Measurements from ENCODE around the gene CENPM.
A peak's percentile ranks its signal among the peaks of the same experiment; 100 is the strongest.

Gene CENPM

DNA sequence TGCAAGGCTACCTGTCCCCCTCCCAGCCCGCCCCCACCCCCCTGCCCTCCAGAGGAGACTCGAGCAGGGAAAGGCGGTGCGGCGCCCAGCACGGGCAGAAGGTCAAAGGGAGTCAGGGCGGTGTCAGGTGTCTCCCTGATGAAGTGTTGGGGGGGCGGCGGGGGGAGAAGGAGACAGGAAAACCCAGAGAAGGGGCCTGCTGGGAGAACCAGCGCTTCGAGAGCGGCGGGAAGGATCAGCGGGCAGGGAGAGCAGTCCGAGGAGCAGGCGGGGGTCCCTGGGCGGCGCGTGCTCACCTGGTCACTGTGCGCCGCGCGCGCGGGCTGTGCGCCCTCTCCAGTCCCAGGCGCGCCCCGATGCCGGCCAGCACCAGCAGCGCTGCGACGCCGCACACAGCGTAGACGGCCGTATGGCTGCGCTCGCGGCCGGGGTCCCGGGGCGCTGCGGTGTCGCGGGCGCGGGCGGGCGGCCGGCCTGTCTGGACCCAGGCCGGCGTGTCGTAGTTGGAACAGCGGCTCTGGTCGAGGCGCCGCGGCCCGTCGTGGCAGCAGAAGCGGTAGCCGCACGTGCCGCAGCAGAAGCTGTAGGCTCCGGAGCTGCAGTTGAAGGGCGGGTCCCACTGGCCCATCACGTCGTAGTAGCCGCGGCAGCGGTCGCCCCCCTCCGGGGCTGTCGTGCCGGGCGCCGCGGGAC, 33.0 kb downstream of the CENPM start:
- DNase-seq (ENCODE audit: low spot score), result no peak

DNA sequence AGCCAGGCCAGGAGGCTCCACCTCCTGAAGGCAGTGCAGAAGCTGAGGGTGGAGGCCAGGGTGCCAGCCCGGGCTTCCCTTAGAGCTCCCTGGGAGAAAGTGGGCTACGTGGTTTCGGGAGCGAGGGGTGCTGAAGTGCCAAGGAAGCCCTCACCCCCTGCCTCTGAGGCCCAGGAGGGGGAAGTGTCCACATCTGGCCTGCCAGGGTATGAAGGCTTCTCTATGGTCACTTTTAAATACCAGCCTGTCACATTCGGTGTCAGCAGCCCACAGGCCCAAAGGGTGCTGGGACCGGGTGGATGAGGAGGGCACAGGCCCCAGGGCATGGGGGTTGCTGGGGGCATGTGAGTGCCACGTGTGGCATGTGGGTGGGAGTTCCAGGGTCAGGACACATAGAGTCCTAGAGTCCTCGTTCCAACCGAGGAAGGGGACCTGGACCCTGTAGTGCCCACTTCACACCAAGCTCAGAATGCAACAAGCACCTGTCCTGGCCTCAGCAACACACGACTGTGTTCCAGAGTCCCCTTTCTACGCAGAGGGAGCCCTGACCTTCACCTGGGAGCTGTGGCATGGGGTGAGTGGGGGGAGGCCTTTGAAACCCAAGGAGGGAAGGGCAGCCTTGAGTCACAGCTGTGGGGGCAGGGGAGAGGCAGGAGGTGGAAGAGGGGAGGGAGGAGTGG, 33.8 kb downstream of the CENPM start:
- no peak for DNase-seq (ENCODE audit: low spot score)

DNA sequence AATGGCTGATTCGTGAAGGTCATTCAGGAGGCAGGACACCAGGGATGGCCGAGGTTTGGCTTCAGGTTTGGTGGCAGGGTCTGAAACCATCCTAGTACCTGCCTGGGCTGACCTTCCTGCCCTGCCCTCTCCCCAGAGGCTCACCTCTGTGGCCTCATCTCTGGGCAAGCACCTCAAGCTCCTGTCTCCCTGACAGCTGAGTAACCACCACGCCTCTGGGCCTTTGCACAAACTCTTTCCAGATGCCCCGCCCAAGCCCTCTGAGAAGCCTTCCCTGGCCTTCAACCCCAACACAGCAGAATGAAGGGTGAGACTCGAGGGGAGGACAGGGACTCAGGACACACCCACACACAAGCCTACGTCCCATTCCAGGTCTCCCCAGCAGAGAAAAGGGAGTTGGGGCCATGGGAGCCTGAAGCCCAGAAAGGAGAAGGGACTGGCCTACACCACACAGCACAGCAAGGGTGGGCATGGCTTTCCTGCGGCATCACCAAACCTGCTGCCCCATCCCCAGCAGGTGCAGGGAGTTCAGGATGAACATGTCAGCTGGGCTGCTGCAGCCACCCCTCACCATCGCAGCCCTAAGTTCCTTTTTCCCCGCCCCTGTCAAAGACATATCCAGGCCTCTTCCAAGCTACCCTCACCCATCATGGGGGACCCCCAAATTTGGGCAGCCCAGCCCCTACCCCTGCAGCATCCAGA, 34.5 kb downstream of the CENPM start:
- DNase-seq (ENCODE audit: low spot score), result no peak

DNA sequence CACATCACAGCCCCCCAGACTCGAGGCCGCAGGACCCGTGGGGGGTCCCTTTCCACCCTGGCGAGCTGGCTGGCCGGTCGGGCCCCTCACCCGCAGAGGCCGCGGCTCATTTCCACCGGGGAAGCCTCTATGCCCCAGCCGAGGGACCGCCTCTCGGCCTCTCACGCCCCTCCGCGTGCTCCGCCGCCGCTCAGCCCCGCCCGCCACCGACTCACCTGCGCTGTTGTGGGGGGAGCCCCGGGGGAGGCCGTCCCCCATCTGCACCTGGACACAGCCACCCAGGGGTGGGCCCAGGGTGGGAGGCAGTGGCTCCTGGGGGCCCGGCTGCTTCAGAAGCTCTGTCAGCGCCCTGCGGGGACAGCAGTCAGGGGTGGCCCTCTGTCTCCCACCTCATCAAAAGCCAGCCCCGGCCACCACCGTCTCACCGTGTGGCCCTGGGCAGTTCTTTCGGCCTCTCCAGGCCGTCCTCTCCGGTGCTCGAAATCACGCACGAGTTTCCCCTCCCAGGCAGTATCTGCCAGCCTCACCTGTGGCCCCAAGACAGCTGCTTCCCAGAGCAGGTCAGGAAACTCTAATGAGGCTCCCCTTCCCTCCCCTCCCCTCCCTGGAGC, 35.8 kb downstream of the CENPM start:
- no peak for DNase-seq (ENCODE audit: low spot score)

DNA sequence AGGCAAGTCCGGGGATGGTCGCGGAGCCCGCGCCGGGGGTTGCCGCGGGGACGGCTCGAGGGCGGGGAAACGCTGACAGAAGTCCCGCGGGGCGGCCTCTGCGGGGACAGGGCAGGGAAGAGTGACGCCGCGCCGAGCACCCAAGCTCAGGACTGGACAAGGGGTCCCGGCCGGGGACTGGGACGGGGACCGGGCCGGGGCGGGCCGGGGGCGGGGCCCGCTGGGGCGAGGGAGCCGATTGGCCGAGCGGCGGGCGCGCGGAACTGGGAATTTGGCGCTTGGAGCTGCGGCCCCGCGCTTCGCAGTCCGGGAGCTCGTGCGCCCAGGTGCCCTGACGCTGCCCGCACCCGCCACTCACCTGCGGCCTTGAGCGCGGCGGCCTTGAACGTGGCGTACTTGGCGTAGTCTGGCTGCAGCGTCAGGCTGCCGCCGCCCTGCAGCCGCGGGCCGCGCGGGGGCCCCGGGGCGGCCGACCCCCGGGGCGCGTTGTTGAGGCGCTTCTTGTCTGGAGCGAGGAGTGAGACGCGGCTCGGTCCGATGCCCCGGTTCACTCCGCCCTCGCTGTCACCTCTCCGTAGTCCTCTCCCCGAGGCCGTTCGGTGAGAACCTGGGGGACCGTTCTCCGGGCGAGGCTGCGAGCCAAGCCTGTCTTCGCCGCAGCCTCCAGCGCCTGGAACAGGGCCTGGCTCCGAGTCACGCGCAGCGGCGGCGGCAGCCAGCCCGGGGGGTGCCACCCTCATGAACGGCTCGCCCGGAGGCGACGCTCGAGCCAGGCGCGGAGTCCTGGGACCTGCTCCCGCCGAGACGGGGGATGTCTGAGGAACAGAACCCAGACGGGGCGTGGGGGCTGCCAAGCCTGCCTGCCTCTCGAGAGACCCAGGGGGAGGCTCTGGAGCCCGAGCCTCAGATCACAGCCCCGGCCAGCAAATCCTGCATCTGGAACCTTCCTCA, 36.6 kb downstream of the CENPM start:
- peak; percentile 78 for DNase-seq (ENCODE audit: low spot score)

DNA sequence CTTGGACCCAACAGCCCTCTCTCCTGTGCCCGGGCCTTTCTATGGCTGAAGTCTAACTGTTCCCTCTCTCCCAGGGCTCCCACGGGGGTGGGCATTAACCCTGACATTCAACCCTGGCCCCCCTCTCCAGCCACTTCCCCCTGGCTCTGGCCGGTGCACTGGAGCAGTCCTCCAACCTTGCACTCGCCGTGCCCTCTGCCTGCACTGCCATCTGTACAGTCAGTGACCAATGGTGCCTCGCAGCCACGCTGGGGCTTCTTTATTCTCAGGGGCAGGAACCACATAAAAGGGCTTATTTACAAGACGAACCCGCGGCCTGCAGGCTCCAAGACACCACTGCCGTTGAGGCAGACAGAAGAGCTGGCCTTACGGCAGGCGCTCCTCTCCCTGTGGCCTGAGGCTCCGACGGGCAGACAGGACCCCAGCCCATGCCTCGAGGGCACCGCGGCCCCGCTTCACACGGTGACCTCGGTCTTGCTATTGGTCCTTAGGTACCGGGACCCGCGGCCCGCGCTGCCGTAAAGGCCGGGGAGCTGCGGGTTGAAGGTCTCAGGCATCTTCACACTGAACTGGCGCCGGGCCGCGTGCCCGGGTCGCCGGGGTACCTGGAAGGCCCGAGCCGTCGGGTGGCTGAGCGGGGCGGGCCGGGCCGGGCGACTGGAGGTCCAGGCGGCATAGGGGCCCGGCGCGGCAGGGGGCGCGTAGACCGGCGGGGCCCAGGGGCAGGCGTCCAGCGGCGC, 37.5 kb downstream of the CENPM start:
- no peak for DNase-seq (ENCODE audit: low spot score)

DNA sequence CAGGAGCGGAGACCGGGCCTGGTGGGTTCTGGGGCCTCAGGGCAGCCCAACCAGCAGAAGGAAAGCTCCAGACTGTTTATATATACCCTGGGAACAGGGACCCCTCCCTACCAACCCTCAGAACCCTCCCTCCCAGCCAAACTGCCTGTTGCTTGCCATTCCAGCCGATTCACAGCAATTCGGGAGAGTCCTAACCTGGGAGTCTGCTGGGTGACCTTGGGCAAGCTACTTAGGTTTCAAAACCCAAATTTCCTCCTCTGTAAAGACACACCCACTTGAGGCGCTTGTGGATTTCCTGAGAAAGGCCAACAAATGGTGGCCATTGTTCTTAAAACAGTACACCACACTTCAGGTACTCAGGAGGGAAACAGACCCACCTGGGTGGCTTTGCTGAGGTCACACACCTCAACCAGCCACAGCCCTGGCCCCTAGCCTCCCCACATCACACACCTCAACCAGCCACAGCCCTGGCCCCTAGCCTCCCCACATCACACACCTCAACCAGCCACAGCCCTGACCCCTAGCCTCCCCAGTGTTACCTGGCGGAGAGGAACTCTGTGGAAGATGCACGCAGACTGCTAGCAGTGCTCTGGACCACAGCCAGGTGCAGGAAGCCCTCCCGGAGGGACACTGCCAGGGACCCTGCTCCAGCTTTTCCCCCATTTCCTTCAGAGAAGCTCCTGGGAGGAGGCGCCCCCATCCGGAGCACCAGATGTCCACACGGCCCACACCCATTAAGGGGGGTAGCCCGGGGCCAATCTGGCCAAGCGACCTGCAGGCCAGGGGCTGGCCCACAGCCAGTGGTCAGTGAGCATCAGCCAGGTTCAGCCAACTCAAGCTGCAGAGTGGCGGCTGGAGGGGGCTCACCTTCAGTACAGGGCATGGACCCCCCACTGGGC, 38.3 kb downstream of the CENPM start:
- DNase-seq (ENCODE audit: low spot score), result no peak

DNA sequence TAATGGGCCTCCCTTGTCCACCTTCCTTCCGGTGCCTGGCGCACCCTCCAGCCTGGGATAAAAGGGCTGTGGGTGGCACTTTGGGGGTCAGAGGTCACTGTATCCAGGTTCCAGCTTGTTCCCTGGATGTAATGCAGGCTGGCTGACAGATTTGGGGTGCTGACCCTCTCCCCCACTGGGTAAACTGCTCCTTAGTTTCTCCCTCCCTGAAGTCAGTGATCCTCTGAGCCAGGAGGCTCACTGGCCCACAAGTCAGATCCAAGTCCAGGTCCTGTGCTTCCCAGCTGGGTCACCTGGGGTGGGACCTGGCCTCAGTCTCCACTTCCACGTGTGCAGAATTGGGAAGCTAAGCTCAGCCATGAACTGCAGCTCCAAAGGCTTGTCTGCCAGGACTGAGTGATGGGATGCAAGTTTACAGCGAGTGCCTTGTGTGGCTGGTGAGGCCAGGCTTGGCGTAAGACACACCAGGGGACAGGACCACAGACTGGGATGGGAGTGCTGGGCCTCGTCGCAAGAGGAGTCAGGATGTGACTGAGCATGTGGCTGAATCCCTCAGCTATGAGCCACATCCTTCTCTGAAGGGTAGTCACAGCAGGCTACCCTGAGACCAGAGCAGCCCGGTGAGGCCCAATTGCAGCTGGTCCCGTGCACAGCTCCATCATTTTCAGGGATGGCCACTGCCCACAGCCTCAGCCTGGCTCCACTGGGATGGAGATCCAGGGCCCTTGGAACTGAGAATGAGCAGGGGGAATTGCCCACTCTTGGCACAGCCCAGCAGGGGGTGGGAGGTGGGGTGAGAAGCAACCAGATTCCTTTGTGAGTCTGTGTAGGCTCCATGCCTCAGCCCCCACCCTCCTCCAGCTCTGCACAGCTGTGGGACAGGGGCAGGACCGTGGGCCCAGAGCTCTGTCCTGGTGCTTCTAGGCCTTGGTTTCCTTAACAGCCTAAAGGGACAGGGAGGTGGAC, 39.2 kb downstream of the CENPM start:
- DNase-seq (ENCODE audit: low spot score), result peak; percentile 53

DNA sequence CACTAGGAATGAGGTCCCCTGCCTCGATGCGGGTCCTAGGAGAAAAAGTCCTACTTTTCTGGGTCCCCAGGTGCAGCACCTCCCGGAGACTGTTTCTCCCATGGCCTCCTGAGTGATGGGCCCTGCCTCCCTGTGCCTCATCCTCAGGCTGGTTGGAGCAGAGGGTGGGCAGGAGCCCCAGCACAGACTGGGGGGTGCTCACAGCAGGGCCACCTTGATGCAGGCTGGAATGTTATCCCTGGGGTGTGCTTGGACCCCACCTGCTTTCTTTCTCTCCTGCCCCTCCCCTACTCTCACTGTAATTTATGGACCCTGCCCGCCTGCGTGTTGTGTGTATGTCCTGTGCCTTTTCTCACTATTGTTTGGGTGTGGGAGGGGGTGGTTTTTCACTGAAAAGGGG, 40.1 kb downstream of the CENPM start:
- no peak for DNase-seq (ENCODE audit: low spot score)

DNA sequence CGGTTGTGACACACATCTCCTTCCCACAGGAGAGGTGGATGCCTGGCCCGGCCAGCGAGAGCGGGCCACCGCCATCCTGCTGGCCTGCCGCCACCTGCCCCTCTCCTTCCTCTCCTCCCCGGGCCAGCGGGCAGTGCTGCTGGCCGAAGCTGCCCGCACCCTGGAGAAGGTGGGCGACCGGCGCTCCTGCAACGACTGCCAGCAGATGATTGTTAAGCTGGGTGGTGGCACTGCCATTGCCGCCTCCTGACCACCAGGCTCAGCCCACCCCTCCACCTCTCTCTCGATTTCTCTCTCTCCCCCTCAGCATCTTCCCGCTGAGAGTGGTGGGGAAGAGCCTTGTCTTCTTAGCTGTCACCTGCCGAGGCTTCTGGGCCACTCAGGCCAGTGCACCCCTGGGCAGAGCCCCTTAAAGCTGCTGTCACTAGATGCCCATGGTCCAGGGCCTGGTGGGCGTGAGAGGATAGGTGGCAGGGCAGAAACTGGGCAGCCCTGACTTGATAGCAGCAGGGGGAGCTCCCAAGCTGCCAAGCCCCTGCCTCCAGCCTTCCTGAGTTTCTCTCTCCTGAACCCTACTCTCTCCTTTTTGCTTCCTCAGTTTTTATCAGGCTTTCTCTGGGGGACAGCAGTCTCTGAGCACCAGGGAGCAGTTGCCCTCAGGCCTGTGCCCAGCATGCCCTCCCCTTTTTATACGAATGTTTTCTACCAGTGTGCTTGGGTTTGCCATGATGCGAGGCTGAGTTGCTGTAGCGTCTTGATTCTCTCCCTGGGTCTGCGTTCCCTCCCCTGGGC, 41.3 kb downstream of the CENPM start:
- no peak for DNase-seq (ENCODE audit: low spot score)

DNA sequence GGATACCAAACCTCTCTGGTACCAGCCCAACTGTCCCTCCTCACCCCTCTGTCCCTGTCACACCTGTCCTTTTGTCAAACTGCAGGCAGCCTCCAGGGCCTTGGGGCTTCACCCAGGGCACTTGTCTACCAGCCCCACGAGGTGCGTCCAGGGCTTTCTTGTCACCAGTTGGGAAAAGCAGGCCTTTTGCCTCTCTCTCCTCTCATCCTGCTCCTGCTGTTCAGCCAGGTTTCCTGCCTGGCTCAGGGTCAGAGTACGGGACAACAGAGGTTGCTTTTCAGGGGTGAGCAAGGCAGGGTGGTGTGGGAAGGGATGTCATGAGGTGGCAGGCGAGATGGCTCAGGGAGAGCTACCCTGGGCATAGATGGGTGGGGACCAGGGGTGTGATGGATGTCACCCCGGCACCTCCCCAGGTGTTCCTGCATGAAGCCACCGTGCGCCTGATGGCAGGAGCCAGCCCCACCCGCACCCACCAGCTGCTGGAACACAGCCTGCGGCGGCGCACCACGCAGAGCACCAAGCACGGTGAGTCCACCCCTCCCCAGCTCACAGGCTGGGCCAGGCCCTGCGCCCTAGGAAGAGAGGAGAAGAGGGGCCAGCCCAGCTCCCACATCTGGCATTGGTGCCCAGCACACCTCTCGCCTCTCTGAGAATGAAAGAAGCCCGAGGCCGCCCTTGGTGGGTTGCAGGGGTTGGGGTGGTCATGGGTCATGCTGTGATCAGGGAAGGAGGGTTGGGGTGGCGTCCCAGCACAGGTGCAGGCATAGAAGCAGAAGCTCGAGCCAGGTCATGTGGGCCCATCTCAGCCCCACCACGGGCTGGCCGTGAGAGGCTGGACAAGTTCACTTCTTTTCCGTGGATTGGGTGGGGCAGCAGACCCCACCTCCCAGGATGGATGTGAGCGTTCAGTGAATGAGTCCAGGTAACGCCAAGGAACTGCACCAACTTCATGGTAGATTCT, 42.2 kb downstream of the CENPM start:
- DNase-seq (ENCODE audit: low spot score), result no peak

DNA sequence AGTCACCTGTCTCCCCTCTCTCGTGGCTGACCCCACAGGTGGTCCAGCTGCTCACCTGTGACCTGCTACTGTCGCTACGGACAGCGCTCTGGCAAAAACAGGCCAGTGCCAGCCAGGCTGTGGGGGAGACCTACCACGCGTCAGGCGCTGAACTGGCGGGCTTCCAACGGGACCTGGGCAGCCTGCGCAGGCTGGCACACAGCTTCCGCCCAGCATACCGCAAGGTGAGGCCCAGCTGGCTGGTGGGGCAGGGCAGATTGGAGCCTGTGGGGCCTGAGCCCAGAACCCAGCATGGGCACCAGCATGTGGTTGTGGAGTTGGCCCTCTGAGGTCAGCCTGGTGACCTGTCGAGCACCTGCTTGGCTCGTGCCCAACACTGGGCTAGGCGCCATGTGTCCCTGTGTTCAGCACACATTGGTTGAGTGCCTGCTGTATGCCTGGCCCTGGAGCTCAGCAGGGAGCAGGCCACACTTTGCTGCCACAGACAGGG, 44.0 kb downstream of the CENPM start:
- no peak for DNase-seq (ENCODE audit: low spot score)

DNA sequence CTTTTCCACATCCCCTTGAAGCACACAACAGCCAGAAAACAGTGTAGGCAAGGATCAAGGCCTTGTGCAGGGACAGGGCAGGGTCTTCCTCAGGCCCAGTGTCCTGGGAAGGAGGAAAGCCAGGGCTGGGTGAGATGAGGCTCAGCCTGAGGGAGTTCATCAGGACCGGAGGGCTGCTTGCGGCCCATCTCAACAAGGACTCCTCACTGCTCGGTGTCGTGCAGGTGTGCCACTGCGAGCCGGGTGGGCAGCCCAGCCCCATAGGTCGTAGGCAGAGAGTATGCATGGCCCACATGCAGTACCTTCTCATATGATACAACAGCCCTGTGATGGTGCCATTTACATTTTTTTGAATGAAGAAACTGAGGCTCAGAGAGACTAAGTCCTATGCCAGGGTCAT, 44.9 kb downstream of the CENPM start:
- DNase-seq (ENCODE audit: low spot score), result no peak

DNA sequence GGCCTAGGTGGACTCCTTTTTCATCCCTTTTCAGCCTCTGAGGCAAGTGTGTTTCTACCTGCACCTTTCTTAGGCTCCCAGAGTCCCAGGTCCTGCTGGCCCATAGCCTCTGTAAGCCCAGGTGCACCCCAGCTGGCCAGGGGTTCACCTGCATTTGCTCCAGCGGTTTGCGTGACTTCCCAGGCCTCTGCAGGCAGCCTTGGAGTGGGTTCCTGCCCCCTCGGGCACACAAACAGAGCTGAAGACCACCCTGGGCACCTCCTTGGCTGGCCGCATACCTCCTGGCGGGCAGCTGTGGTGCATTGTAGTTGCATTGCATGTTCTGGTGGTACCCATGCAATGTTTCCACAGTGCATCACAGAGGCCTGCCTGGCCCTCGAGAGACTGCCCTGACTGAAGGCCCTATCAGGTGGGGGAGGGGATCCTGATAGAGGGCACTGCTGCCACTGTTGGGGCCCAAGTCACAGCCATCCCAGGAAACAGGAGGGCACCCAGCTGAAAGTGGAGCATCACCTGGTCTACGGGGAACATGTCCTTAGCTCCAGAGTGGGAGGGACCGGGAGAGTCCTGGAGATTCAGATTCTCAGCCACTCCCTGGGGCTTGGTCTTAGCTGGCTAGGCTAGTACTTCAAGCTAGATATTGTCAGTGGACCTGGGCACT, 46.2 kb downstream of the CENPM start:
- DNase-seq (ENCODE audit: low spot score), result no peak

DNA sequence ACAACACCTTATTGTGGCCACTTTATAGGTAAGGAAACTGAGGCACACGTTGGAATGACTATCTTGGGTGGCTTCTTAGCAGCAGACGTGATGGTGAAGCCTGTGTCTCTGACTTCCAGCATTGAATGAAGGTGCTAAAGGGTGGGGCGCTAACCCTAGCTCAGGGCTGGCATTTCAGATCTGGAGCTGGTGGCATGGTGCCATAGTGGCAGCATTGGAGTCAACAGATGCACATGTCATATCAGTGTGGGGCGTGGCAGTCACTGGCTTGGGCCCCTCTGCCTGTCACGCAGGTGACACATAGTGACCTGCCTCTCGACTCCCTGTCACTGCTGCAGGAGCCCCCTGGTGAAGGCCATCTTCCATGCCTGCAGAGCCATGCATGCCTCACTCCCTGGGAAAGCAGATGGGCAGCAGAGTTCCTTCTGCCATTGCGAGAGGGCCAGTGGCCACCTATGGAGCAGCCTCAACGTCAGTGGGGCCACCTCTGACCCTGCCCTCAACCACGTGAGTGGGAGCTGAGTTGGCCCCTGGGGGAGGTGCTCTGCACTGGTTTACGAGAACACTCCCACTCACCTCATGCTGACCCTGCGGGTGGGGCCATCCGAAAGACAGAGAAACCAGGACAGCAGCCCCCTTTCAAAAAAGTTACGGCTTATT, 46.8 kb downstream of the CENPM start:
- DNase-seq (ENCODE audit: low spot score), result no peak

All from AG08396 (cell line).